Endothelial cell of umbilical vein (primary cell): ENCODE results near the gene ENAH. TPM values are rescaled to one million over a fixed set of nuclear protein-coding genes. Genes with fewer than 3 reads are reported as not detected.

Source experiments
- BruUV-seq: library from RNA; stranded (reverse); fragments of 400-500 nt; replicated peaks from 2 replicates; lab custom pipeline; 2021; lab: Mats Ljungman, UMichigan
- CTCF ChIA-PET: fragments of 300-600, 350-600 bp; sonication (Branson Sonifier 250); formaldehyde crosslinking; loops from one replicate; lab custom pipeline; 2021; ENCODE audit warnings: antibody characterized with exemption, inconsistent platforms; lab: Charles Lee
- POLR2A ChIA-PET: fragments of 300-600, 350-600 bp; sonication (Branson Sonifier 250); formaldehyde crosslinking; loops from one replicate; lab custom pipeline; 2021; ENCODE audit warnings: antibody characterized with exemption, inconsistent platforms; lab: Charles Lee
- DNase-seq: peaks from one replicate; pipeline ENCODE4 v3.0.0-alpha.2; 2011; ENCODE audit warnings: low read depth, low spot score
- FAIRE-seq: peaks from 2 replicates; lab custom pipeline; 2011; peaks lifted over from hg19 to GRCh38; lab: Jason Lieb, UNC
- H2AFZ ChIP-seq: 2 replicates; pipeline ENCODE4 v1.6.0; 2012; ENCODE audit warnings: low read depth, low read length, control low read depth, inconsistent platforms
- H3K27ac ChIP-seq: 2 replicates; pipeline ENCODE4 v1.5.1; 2011; ENCODE audit warnings: low read depth, mild to moderate bottlenecking, control low read depth, low read length, moderate library complexity; ENCODE audit not compliant: insufficient read depth
- H3K27me3 ChIP-seq, 2 experiments: 2 replicates each; pipeline versions ENCODE4 v1.6.0 to v1.6.1; 2011; ENCODE audit warnings: low read length in 2 of 2, mixed read lengths in 1 of 2; ENCODE audit not compliant: control insufficient read depth in 2 of 2, insufficient read depth in 2 of 2
- H3K36me3 ChIP-seq, 2 experiments: 2 replicates in 1 of 2; 3 replicates in 1 of 2; pipeline ENCODE4 v1.5.1; 2011; ENCODE audit warnings: low read length in 2 of 2, mild to moderate bottlenecking in 1 of 2, moderate library complexity in 1 of 2; ENCODE audit not compliant: control insufficient read depth in 2 of 2, insufficient read depth in 2 of 2; ENCODE audit errors: extremely low read depth in 1 of 2
- H3K4me1 ChIP-seq: 3 replicates; pipeline ENCODE4 v1.5.1; 2011; ENCODE audit warnings: mild to moderate bottlenecking, low read length; ENCODE audit not compliant: control insufficient read depth, insufficient read depth; ENCODE audit errors: extremely low read depth
- H3K4me2 ChIP-seq: 2 replicates; pipeline ENCODE4 v1.6.1; 2011; ENCODE audit warnings: low read length, control low read depth, mixed read lengths; ENCODE audit not compliant: insufficient read depth
- H3K4me3 ChIP-seq, 3 experiments: fragments of 200-600 bp in 1 of 3; sonication (generic), shearing (Covaris generic) in 1 of 3; replicated peaks in 1 of 3; 2 replicates each; pipeline ENCODE4 v1.5.1; 2011 to 2016; ENCODE audit warnings: control low read depth in 3 of 3, low read length in 3 of 3, mild to moderate bottlenecking in 2 of 3, inconsistent platforms in 1 of 3, low read depth in 1 of 3, moderate library complexity in 1 of 3; ENCODE audit not compliant: insufficient read depth in 1 of 3
- H3K79me2 ChIP-seq: 2 replicates; pipeline ENCODE4 v1.6.0; 2012; ENCODE audit warnings: low read length, inconsistent platforms; ENCODE audit not compliant: control insufficient read depth, insufficient read depth
- H3K9ac ChIP-seq: replicated peaks from 2 replicates; pipeline ENCODE3; 2011; ENCODE audit warnings: low read length, control low read depth; ENCODE audit not compliant: insufficient read depth; ENCODE audit errors: extremely low read depth
- H3K9me1 ChIP-seq: replicated peaks from 3 replicates; pipeline ENCODE4 v1.6.0; 2011; ENCODE audit warnings: mild to moderate bottlenecking, low read length; ENCODE audit not compliant: control insufficient read depth, insufficient read depth; ENCODE audit errors: extremely low read depth
- H3K9me3 ChIP-seq: replicated peaks from 2 replicates; pipeline ENCODE4 v1.5.1; 2012; ENCODE audit warnings: low read length, inconsistent platforms; ENCODE audit not compliant: control insufficient read depth, insufficient read depth
- H4K20me1 ChIP-seq: replicated peaks from 2 replicates; pipeline ENCODE3; 2011; ENCODE audit warnings: mild to moderate bottlenecking, low read length; ENCODE audit not compliant: control insufficient read depth, insufficient read depth; ENCODE audit errors: extremely low read depth
- CTCF ChIP-seq, 2 donors: IDR thresholded peaks; 1 replicate in 1 of 2; 2 replicates in 1 of 2; pipeline ENCODE4 v1.5.1; 2011; ENCODE audit warnings: low read length in 2 of 2, mild to moderate bottlenecking in 2 of 2, moderate library complexity in 2 of 2, control low read depth in 1 of 2, inconsistent platforms in 1 of 2, low read depth in 1 of 2; ENCODE audit not compliant: insufficient read depth in 1 of 2; ENCODE audit errors: extremely low read depth in 1 of 2
- FOS ChIP-seq: IDR thresholded peaks from 2 replicates; pipeline ENCODE4 v1.6.1; 2011; ENCODE audit warnings: mild to moderate bottlenecking, low read length, moderate library complexity, borderline replicate concordance; ENCODE audit not compliant: insufficient read depth
- GATA2 ChIP-seq: IDR thresholded peaks from 2 replicates; pipeline ENCODE4 v1.7.0; 2011; ENCODE audit warnings: low read depth, mild to moderate bottlenecking, moderate library complexity, mixed read lengths, low read length; ENCODE audit not compliant: insufficient read length, insufficient read depth
- POLR2A ChIP-seq: IDR thresholded peaks from 2 replicates; pipeline ENCODE4 v1.6.1; 2012; ENCODE audit warnings: low read depth, mild to moderate bottlenecking, control low read depth, low read length
- dilution Hi-C: fragments of 300-500 bp; cut with MboI; formaldehyde crosslinking; loops from one replicate; pipeline ENCODE4 v1.15.0; 2019; ENCODE audit warnings: low sequenced_read_pairs; ENCODE audit not compliant: extremely low pct_ligation_motif_present
- intact Hi-C: fragments of 100-400 bp; cut with micrococcal nuclease; formaldehyde crosslinking; loops from one replicate; pipeline ENCODE4 v1.10.0; 2022
- polyA plus RNA-seq, 4 experiments: library from polyadenylated mRNA; depleted of rRNA in 3 of 4; stranded (reverse) in 3 of 4; unstranded in 1 of 4; fragments of >200 nt; gene quantifications; 2 replicates each; pipeline versions ENCODE4 v1.2.1 to v1.2.3, GENCODE V29; 2011 to 2012; ENCODE audit warnings: missing spikeins in 1 of 4
- total RNA-seq: library from RNA; stranded (reverse); gene quantifications from 2 replicates; pipeline ENCODE4 v1.2.3, GENCODE V29; 2021

Gene ENAH
- total and polyA plus RNA-seq, 2 donors (not counting 3 experiments of a cell fraction or from before 2014, with no cell fraction given) = 19.9 to 95.6 TPM

GRCh38 chr1:225626698-225627097 is 26.2 kb downstream of the ENAH start:
- DNase-seq (no peak), FAIRE-seq (no peak)
- ChIA-PET POLR2A (no interaction called here), CTCF (interaction anchor here (1.3 to 3.2 kb wide), 5 partner anchors 9 to 146 kb away, joined by 3 to 12 read pairs (median 5); no protein-coding TSS in a partner anchor)
- Histone ChIP-seq H4K20me1 (peaks cover under 1% of the 10 kb centered on the region), H3K27me3 (no peaks in the 10 kb centered on the region), H3K27ac (no peak overlapping the region), H2AFZ (no peak overlapping the region), H3K4me3 (no peak overlapping the region), H3K79me2 (peaks cover 34% of the 10 kb centered on the region), H3K36me3 (no peaks in the 10 kb centered on the region), H3K4me1 (no peaks in the 10 kb centered on the region), H3K9ac (no peak overlapping the region), H3K9me1 (no peaks in the 10 kb centered on the region), H3K9me3 (no peaks in the 10 kb centered on the region), H3K4me2 (no peak overlapping the region)
- BruUV-seq = no TSS peak
- intact Hi-C loops = no loop called here
- TF ChIP-seq POLR2A (no peak), FOS (no peak), GATA2 (no peak)
- dilution Hi-C loops = no loop called here

- H3K79me2 ChIP-seq = peaks cover 57% of the 10 kb centered on the region
- H3K27ac ChIP-seq = no peak overlapping the region
- TF ChIP-seq CTCF (IDR thresholded peaks at IDR 0.05; ENCODE audit: extremely low read depth in 1 of 2, insufficient read depth in 1 of 2, low read depth in 1 of 2, low read length in 2 of 2) (no peak), GATA2 (no peak)
- H4K20me1 ChIP-seq = peaks cover 2% of the 10 kb centered on the region
- no peaks in the 10 kb centered on the region for H3K36me3 ChIP-seq
- CTCF ChIA-PET = interaction anchor here (0.6 to 1.3 kb wide), 5 partner anchors 9 to 155 kb away, joined by 3 to 5 read pairs (median 3); no protein-coding TSS in a partner anchor
- BruUV-seq = no TSS peak
- H3K9me3 ChIP-seq = no peaks in the 10 kb centered on the region
- no peak overlapping the region for H3K4me3 ChIP-seq
- intact Hi-C loops (no loop called here), dilution Hi-C loops (no loop called here)
- H3K4me1 ChIP-seq = no peaks in the 10 kb centered on the region
- POLR2A ChIA-PET = no interaction called here
- FAIRE-seq = no peak
- no peaks in the 10 kb centered on the region for H3K27me3 ChIP-seq
- H3K9me1 ChIP-seq = no peaks in the 10 kb centered on the region
- H3K9ac ChIP-seq = no peak overlapping the region
- no peak overlapping the region for H3K4me2 ChIP-seq
- DNase-seq = no peak
- no peak overlapping the region for H2AFZ ChIP-seq
Observed at GRCh38 chr1:225617956-225618355, 35.0 kb downstream of the ENAH start.
